GM18526 (cell line): ENCODE data around the gene FAM53B.

Source experiments
- POLR2A ChIP-seq: IDR thresholded peaks from 3 replicates; pipeline ENCODE4 v1.6.1; 2011; ENCODE audit not compliant: insufficient read length; ENCODE audit errors: extremely low read depth

The FAM53B gene

GRCh38 chr10:124641282-124642087, 102.7 kb downstream of the FAM53B start:
- TF ChIP-seq POLR2A = no peak

- TF ChIP-seq POLR2A = no peak
Observed at GRCh38 chr10:124640538-124641231, 103.5 kb downstream of the FAM53B start.

- no peak for TF ChIP-seq POLR2A
Observed at GRCh38 chr10:124640056-124640455, 104.1 kb downstream of the FAM53B start.

GRCh38 chr10:124639646-124640045, 104.5 kb downstream of the FAM53B start:
- TF ChIP-seq POLR2A = no peak

GRCh38 chr10:124639206-124639605, 105.0 kb downstream of the FAM53B start:
- no peak for TF ChIP-seq POLR2A

DNA sequence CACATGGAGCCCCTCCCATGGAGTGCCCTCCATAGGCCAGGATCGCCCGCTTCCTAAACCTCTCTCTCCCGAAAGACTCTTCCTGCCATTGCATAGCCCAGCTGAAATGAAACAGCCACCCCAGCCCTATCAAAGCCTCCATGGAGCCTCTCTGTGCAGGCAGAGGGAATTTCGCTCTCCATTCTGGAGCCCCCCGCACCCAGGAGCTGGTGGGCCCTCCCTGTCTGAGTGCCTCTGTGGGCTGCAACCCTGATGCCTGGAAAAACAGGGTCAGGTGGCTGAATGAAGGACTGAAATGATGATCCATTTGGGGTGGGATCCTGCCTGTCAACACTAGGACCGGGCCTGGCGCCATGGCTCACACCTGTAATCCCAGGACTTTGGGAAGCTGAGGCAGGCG, 106.4 kb downstream of the FAM53B start:
- no peak for TF ChIP-seq POLR2A

DNA sequence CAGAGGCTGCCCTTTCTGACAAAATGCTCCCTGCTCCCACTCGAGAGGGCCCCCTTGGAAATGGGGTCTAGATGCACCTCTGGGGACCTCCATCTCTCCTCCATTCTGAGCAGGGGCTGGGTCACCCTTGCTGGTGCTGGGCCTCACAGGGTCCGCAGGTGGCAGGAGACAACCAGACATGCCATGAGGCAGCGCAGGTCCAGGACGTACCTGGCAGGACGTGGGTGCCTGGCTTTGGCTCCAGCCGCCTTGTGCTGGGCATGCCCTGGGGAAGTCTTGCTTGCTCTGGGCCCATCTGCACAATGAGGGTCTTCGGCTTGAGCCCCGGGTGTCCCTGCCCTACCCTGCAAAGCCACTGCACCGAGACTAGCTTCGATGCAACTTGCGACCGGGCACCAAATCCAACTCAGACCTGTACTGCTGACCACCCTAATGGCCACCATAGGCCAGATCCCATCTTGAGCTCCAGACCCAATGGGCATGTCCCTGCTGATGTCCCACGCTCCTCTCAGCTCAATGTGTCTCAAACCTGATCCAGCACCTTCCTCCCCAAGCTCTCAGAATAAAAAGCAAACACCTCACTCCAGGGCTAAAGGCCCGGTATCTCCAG, 107.0 kb downstream of the FAM53B start:
- TF ChIP-seq POLR2A = no peak

- TF ChIP-seq POLR2A = no peak
Observed at GRCh38 chr10:124636271-124636995, 107.7 kb downstream of the FAM53B start.

DNA sequence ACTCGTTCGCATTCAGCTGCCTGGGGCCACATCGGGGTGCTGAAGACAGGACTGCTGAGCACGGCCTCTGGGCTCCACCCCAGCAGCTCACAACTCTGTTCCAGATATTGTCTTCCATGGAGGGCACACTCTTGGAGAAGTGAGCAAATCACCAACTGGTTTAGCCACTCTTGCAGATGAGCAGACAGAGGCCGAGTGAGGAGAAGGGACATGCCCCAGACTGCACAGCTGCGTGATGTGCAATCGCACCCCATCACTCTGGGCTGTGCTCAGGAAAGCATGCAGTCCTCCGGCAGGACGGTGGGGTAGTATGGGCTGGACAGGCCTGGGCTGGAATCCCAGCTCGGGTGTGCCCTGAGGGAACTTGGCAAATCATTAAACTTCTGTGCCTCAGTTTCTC, 111.6 kb downstream of the FAM53B start:
- no peak for TF ChIP-seq POLR2A

- no peak for TF ChIP-seq POLR2A
Observed at GRCh38 chr10:124632064-124632531, 112.1 kb downstream of the FAM53B start.

GRCh38 chr10:124630551-124630950, 113.6 kb downstream of the FAM53B start:
- no peak for TF ChIP-seq POLR2A

DNA sequence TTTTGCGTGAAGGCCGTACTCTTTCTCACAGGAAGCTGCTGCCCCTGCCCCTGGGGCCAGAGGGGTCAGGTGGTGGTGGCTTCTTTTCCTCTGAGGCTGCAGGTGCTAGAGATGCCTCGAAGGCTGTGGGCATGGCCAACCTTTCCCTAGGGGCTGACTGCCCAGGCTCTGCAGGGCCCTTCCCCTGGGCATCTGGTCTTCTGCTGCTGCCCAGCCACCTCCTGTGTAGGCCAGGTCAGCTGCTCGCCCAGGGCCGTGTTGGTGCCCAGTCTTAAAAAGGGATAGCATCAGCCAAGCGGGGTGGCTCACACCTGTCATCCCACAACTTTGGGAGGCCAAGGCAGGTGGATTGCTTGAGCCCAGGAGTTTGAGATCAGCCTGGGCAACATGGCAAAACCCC, 114.3 kb downstream of the FAM53B start:
- no peak for TF ChIP-seq POLR2A

GRCh38 chr10:124629415-124629814, 114.8 kb downstream of the FAM53B start:
- no peak for TF ChIP-seq POLR2A

DNA sequence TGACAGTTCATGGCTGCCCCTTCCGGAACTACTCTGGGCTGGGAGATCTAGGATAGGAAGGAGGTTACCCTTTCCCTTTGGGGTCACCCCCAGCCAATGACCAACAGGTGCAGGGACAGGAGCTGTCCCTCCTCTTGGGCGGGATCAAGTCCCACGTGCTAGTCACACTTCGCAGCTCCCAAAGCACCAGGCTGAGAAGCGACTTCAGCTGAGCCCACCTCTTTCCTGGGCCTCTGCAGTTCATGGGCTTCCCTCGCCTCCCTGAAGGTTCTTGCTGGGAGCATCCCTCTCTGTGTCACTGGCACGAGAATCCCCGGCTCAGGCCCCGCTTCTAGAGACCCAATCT, 115.5 kb downstream of the FAM53B start:
- TF ChIP-seq POLR2A = no peak

DNA sequence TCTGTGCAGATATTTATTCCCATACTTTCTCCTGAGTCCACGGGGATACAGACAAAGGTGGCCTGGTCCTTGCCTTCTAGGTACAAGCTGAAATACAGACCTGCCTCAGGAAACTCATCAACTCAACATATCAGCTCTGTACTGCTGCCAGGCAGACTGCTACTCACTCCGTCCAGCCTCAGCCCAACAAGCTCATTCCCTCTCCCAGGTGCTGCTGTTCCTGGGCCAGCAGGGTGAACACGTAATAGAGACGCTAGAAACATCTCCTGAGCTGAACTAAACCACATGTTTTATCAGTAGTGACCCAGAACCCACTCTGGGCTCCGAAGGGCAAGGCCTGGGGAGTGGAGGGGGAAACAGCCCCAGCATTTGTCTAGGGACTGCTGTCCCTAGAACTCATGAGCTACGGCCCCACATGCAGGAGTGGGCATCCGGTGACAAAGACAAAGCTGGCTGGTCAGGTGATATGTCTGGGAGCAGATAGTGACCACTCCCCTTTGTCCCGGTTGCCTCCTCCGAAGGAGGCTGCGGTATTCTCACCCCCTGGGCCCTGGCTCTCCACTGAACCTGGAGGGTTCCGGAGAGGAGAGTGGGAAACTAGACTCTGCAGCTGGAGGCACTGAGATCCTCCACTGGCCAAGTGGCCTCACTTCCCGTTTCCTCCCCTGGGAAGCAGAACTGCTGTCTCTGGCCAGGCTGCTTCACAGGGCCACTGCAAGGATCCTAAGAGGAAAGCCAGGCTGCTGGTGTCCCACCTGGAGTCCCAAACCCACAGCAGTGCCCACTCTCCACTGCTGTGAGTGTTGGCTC, 116.1 kb downstream of the FAM53B start:
- TF ChIP-seq POLR2A = no peak
